Pericardium fibroblast (primary cell): ENCODE data around the gene API5. TPM values are rescaled to one million over a fixed set of nuclear protein-coding genes. Genes with fewer than 3 reads are reported as not detected.

Experiments used
- total RNA-seq: library from RNA; depleted of rRNA; stranded (reverse); fragments of >200 nt; gene quantifications from 2 replicates; pipeline ENCODE4 v1.2.3, GENCODE V29; 2015

API5 gene
- 55.4 and 64.4 TPM in 2 replicates for total RNA-seq

GRCh38 chr11:43311791-43312607 lies at the start of gene API5:
Gene API5, plus strand, starts transcription at chr11:43311996. Its CDS starts 132 bp downstream, at chr11:43312128.

DNA sequence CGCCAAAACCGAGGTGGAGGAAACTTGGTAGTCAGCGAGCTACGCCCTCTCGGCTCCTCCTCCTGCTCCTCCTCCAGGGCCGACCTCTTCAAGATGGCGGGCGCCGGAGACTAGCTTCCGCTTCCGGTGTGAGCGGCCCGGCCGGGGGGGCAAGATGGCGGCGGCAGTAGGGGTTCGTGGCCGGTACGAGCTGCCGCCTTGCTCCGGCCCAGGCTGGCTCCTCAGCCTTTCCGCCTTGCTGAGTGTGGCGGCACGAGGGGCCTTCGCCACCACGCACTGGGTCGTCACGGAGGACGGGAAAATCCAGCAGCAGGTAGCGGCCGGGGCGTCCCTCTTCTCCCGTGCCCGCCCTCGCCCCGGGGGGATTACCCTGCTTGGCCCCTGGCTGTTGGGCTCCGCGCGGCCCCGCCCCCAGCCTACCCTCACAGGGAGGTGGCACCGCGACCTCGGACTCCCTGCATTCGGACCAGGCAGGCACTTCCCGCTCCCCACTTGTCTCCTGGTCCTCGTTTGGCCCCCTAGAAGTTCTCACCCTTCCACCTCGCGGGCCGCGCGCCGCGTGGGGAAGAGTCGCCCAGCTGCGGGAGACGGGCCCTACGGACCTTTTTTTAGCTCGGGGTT lies 47.1 kb downstream of the API5 start, which contains the start of gene TTC17:
TSS of gene TTC17 (plus strand) at position 120 of the 621 bp plus-strand sequence. CDS start at position 155, 35 bp downstream.

Other genes starting within 250 kb of the API5 start
- gene TTC17, start 46.9 kb downstream of the API5 start, total RNA-seq: 32.1 and 43.7 TPM in 2 replicates